NT2/D1 (cell line): Measurements from ENCODE around the gene ACAP2.

Source experiments
- SUZ12 ChIP-seq: IDR thresholded peaks from 2 replicates; pipeline ENCODE4 v1.6.1; 2011; ENCODE audit not compliant: insufficient read length, insufficient read depth; ENCODE audit errors: extremely low read depth
- YY1 ChIP-seq: IDR thresholded peaks from 2 replicates; pipeline ENCODE4 v1.6.1; 2011; ENCODE audit not compliant: insufficient read length, insufficient read depth
- ZNF274 ChIP-seq: IDR thresholded peaks from 2 replicates; pipeline ENCODE4 v1.6.1; 2011; ENCODE audit warnings: mild to moderate bottlenecking, low read depth, low read length

DNA sequence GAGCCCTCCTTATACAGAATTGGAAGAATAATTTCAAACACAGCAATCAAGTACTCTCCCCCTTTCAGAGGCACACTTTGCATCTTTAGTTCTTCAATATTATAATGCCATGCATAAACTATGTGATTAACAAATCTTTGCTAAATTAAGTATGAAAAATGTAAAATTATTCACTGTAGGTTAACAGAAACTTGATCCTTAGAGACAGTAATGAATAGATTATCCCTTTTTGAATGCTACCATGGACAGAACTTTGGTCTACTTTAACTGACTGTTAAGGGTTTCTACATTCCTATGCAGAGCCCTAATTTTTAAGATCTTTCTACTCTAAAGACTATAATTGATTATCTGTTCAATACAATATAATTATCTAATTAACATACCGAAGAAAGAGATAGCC lies 146.2 kb downstream of the ACAP2 start:
- TF ChIP-seq SUZ12, result no peak
- no peak for TF ChIP-seq ZNF274
- TF ChIP-seq YY1, result no peak
